ENCODE data around the gene AVPR2.

AVPR2 gene

GRCh38 chrX:153883163-153883843 is 21.2 kb upstream of the AVPR2 start:
- TF ChIP-seq CTCF (IDR thresholded peaks at IDR 0.05; ENCODE audit: insufficient read depth, low read length, missing control alignments) = no peak
- no peak for DNase-seq (ENCODE audit: low read depth, low spot score)
- CTCF ChIA-PET = no interaction called here
- POLR2A ChIA-PET = no interaction called here
- no peak overlapping the region for H3K4me3 ChIP-seq (ENCODE audit: low read depth, low read length)

GRCh38 chrX:153884136-153884535 is 20.3 kb upstream of the AVPR2 start:
- no peak overlapping the region for H3K4me3 ChIP-seq (ENCODE audit: low read depth, low read length)
- CTCF ChIA-PET = no interaction called here
- no peak for TF ChIP-seq CTCF (IDR thresholded peaks at IDR 0.05; ENCODE audit: insufficient read depth, low read length, missing control alignments)
- no peak for DNase-seq (ENCODE audit: low read depth, low spot score)
- POLR2A ChIA-PET = no interaction called here

- no peak for DNase-seq (ENCODE audit: low read depth, low spot score)
- ChIA-PET POLR2A (no interaction called here), CTCF (no interaction called here)
- TF ChIP-seq CTCF (IDR thresholded peaks at IDR 0.05; ENCODE audit: insufficient read depth, low read length, missing control alignments) = no peak
- no peak overlapping the region for H3K4me3 ChIP-seq (ENCODE audit: low read depth, low read length)
These were observed 19.9 kb upstream of the AVPR2 start for GRCh38 chrX:153884590-153884989.

GRCh38 chrX:153885208-153885787 is 19.2 kb upstream of the AVPR2 start:
- POLR2A ChIA-PET = no interaction called here
- CTCF ChIA-PET = no interaction called here
- no peak for TF ChIP-seq CTCF (IDR thresholded peaks at IDR 0.05; ENCODE audit: insufficient read depth, low read length, missing control alignments)
- no peak overlapping the region for H3K4me3 ChIP-seq (ENCODE audit: low read depth, low read length)
- no peak for DNase-seq (ENCODE audit: low read depth, low spot score)

GRCh38 chrX:153885968-153886903 is 18.2 kb upstream of the AVPR2 start, which contains the start of gene L1CAM:
L1CAM (minus strand) TSS chrX:153886173; CDS start chrX:153875836, 10,337 bp downstream.
- no peak for DNase-seq (ENCODE audit: low read depth, low spot score)
- ChIA-PET POLR2A (no interaction called here), CTCF (no interaction called here)
- no peak for TF ChIP-seq CTCF (IDR thresholded peaks at IDR 0.05; ENCODE audit: insufficient read depth, low read length, missing control alignments)
- no peak within 1 kb of the TSS for H3K4me3 ChIP-seq (ENCODE audit: low read depth, low read length)

- TF ChIP-seq CTCF (IDR thresholded peaks at IDR 0.05; ENCODE audit: insufficient read depth, low read length, missing control alignments) = no peak
- CTCF ChIA-PET = no interaction called here
- no peak overlapping the region for H3K4me3 ChIP-seq (ENCODE audit: low read depth, low read length)
- POLR2A ChIA-PET = no interaction called here
- no peak for DNase-seq (ENCODE audit: low read depth, low spot score)
These were observed 17.6 kb upstream of the AVPR2 start for GRCh38 chrX:153886915-153887314.
